ENCODE measurements around the gene PDGFB. TPM values are rescaled to one million over a fixed set of nuclear protein-coding genes. Genes with fewer than 3 reads are reported as not detected.

PDGFB gene
- total RNA-seq, 1 donor from 2014 or later: 2.0 TPM

DNA sequence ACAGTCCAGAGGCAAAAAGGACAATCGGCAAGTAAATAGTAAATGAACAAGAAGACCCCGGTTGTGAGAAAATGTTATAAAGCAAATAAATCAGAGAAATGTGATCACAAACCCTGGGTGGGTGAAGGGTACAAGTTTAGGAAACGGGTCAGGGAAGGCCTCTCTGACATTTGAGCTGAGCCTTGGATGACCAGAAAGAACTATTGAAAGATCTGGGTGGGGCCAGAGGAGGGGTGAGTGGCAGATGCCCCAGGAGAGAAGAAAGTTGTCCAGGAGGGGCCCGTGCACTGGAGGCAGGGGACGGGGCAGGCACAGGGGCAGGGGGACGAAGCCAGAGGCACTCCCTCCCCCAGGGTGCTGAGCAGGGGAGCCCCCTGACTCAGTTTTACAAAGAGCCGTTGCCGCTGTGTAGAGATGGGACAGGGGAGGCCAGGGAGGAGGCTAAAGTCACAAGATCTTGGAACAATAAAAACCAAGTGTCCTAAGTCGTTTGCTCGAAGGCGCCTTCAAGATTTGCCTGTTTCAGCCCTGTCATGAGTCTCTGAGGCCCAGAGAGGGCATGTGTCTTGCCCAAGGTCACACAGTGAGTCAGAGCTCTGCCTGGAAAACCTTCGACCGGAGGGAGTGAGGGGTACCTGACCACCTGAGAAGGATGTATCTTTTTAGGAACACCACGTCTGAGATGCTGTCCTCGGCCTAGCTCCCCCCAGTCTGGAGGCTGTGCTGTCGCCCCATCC lies 10.8 kb upstream of the PDGFB start:
- FAIRE-seq: no peak
- DNase-seq (ENCODE audit: low spot score in 2 of 2): no peak

DNA sequence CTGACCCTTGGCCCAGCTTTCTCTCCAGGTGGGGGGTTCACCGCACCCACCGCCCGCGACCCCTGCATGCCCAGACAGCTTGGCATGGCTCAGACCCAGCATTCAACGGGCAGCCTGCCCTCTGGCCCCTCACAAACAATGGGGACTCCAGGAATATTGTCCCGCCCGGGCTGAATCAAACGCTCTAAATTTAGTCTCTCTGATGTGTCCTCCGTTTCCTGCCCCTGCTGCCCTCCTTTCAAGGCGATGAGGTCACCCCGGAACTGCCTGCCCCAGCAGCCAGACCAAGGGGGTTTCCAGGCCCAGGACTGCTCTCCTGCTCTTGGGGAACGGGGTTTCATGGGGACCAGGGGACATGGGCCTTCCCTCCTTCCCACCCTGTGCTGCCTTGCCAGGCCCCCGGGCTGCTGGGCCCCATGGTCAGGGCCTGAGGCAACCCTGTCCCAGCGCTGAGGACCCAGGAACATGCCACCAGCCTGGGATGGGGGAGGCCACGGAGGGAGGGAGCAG lies 10.1 kb upstream of the PDGFB start:
- no peak for FAIRE-seq
- peak in 1 of 2 donors; percentile 73 for DNase-seq (ENCODE audit: low spot score in 2 of 2)

DNA sequence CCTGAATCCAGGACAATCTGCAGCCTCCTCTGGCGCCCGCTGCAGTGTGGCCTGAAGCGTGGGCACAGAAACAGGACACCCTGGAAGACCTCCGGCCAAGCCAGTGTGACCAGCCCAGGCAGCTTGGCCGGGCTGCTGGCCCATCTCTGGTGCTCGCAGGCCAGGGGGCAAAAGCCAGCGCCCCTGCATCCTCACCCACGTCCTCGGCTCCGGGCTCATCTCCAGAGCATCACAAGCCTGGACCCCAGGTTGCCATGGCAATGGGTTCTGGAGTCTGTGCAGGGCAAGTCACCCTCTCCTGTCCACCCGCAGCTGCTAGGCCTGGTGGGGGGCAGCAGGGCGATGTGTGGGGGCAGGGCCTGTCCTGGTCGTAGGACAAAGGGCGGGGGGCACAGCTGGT lies 9.3 kb upstream of the PDGFB start:
- DNase-seq (ENCODE audit: low spot score in 2 of 2) (no peak), FAIRE-seq (no peak)

DNA sequence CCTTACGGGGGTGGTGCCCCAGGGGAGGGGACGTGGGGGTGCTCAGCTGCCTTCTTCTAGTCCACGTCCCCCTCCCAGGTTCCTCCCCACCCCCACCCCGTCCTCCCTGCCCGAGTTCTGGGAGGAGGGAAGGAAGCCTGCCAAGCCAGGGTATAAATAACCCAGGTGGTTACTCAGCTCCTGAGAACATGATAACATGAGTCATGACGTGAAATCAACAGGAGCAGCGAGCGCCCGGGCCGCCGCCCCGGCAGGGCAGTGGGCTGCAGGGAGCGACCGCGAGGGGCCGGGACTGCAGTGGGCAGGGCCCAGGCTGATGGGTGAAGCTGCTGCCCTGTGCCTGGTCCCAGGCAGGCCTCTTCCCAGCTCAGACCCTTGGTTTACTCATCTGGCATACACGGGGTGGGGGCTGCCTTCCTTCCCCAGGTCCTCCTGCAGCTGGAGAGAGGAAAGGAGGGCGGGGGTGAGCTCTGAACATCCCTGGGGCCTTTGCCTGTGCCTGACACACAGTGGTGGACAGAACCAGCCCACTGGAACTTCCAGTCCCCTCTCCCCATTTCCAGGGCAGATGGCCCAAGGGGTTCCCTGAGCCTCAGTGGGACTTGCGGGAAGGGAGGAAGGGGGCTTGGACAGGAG lies 8.8 kb upstream of the PDGFB start:
- no peak for FAIRE-seq
- DNase-seq (ENCODE audit: low spot score in 2 of 2): peak in 1 of 2 donors; percentile 78

DNA sequence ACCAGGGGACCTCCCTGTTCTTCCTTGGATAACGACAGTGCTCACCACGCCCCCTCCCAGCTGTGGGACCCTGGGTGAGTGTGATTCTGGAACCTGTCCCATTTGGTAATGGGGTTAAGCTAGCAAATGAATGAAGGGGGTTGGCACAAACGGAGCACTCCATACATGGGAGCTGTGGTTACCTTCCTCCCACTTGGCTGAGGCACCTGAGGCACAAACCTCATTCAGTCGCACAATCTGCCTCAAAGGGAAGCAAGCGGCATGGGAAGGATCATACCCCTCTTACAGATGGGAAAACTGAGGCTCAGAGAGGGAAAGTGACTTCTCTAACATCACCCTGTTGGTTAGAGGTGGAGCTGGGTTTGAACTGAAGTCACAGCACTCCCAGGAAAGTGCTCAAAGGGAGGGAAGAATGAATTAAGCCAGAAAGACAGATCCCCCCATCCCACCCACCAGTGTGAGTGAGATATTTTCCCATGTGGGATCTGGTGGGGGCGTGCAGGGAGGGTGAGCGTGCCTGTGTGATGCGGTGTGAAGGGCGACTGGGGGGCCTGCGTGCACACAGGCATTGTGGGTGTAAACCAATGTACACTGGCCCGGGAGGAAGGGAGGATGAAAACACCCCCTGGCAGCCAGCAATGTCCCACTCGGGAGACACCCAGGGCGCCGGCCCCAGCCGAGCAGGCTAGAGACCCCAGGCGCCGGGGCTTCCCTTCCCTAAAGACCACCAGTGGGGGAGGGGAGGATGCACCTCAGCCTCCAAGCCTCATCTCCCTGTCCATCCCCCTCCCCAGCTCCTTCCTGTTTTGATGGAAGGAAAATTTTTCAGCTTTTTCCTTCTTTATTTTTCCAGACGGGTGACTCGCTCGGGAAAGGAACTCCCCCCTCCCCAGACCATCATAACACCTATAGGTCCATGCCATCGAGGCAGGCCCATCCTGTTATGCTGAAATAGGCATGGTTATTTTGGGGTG lies 8.0 kb upstream of the PDGFB start:
- DNase-seq (ENCODE audit: low spot score in 2 of 2) (no peak), FAIRE-seq (no peak)

DNA sequence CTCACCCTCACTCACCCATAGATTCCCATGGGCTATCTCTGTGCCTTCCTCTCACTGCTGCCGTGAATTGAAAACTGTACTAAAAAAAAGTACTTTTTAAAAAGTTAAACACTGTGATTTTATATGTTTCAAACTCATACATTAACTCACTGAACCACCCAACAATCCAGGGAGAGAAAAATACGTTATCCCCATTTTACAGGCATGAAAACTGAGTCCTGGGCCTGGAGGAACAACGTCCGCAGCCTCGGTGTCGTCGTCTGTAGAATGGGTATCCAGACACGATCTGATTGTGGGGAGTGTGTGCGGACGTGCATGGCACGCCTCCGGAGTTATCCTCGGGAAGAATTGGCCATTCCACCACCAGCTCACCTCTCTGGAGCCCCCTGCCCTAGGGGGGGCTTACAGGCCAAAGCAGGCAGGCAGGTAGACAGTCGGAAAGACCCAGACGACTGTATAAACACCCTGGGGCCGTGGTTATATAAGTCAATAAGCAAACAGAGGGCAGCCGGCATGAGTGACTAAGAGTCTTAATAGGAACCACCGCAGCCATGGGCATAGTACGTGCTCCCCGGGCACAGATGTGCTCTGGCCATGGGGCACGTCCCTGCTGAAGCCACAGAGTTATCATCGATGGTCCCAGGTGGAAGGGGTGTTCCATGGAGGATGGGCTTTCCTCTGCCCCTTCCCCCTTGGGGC lies 7.1 kb upstream of the PDGFB start:
- DNase-seq (ENCODE audit: low spot score in 2 of 2) (no peak), FAIRE-seq (no peak)

DNA sequence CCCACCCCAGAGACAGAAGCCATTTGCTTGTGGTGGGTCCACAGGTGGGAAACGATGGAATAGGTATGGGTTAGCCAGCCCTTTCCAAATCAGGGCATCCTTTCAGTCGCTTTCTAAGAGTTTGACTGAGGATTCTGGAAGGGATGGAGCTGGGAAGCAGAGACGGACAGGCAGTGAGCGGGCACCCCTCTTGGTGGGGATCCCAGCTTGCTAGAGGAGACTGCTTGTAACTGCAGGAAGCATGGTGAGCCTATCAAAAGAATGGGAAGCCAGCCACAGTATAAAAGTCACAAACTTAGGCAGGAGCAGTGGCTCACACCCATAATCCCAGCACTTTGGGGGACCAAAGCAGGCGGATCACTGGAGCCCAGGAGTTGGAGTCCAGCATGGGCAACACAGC lies 6.1 kb upstream of the PDGFB start:
- no peak for FAIRE-seq
- DNase-seq (ENCODE audit: low spot score in 2 of 2): no peak

DNA sequence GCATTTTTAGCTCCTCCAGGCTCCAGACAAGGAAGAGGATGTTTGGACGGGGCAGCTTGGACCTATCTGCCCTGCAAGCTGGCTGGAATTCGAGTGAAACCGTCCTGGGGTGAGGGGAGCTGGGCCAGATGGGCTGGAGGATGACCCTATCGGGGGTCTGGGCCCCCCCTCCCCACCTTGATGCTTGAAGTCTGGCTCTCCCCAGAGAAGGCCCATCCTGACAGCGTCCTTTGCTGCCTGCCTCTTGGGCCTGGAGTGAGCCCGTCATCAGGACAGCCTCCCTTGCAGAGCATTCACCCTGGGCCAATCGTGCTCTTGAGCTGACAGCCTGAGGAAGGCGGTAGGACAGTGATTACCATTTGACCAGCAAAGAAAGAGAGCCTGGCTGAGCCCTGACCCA lies 5.3 kb upstream of the PDGFB start:
- no peak for FAIRE-seq
- DNase-seq (ENCODE audit: low spot score in 2 of 2): no peak

DNA sequence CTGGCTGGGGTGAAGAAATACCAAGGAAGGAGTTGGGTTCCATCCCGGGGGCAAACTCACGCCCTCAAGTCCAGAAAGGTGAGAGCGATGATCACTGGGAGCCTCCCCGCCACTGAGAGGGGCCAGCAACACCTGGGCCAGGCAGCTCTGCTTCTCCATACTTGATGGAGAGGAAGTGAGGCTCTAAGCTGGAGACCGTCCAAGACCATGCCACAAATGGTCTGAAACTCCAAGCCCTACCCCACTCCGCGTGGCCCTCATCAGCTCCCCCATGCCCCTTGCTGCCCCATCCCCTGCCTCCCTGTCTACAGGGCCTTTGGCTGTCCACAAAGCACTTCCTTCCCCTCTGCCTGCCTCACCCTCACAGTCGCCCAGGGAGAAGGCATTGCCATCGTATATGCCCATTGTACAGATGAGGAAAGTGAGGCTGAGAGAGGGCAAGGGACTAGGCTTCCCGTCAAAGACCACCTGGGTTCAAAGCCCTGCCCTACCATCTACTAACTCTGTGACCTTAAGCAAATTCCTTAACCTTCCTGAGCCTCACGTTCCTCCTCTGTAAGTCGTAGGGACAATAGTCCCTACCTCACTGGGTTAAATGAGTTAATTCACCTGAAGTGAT lies 4.4 kb upstream of the PDGFB start:
- FAIRE-seq (no peak), DNase-seq (ENCODE audit: low spot score in 2 of 2) (no peak)

DNA sequence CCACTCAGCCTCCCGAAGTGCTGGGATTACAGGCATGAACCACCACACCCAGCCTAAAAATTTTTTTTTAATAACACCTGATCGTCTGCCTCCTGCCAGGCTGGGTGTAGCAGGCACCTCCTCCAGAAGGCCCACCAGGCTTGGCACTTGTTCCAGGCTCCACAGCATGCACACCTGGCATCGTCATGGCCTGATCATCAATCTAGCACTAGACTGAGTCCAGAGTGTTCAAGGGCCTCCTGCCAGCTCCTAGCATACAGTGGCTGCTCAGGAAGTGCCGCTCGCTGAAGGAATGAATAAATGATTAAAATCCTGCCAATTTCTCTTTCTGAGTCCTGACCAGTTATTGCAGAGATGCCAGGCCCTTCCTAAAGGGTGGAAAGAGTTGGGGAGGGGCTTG lies 3.5 kb upstream of the PDGFB start:
- DNase-seq (ENCODE audit: low spot score in 2 of 2): no peak
- FAIRE-seq: no peak

DNA sequence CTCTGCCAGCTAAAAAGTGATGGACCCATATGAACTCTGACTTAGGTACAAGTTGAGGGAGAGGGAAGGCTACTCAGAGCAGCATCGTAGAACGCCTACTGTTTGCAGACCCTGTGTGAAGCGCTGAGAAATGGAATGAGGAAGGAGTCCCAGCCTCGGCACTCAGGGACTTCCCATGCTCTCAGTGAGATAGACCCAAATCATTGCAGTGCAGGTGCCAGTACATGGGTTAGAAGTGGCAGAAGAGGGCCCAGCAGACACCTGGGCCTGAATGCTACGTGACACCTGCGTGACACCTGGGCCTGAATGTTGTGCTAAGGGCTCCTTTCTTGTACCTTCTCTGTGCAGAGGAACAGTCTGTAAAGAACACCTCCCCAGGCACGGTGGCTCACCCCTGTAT lies 2.6 kb upstream of the PDGFB start:
- DNase-seq (ENCODE audit: low spot score in 2 of 2) (no peak), FAIRE-seq (no peak)

DNA sequence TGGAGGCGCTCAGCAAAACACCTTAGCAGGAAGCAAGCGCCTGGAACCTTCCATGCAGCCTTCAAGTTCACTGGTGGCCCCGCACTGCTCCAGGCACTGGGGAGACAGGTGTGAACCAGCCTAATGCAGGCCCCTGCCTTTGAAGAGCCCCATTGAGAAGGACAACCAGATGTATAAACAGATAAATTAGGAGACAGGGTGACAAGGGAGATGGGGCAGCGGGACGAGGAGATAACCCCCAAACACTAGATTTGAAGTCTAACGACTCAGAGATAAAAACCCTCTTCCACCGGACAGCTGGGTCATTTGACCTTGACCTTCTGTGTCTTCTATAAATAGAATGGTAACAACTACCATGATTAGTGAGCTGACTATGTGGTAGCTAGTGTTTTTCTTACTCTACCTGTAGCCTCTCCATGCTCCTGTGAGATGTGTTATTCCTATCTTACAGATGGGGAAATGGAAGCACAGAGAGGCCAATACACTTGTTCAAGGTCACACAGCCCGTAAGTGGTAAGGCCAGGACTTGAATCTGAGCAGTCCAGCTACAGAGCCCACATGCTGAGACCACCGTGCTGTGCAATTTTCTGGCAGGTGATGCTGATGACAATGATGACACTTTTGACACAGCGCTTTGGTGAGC lies 2.0 kb upstream of the PDGFB start:
- no peak for FAIRE-seq
- no peak for DNase-seq (ENCODE audit: low spot score in 2 of 2)

DNA sequence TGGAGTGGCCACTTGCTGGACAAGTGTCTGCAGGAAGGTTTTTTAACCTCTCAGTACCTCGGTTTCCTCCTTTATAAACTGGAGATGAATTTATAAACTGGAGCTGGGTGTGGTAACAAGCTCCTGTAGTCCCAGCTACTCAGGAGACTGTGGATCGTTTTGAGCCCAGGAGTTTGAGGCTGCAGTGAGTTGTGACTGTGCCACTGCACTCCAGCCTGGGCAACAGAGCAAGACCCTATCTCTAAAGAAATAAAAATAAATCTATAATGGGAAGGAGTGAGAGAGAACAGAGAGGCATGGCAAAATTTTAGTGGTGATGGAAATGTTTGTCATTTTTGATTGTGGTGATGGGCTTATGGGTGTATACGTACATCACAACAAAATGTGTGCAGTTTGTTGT lies 1.4 kb upstream of the PDGFB start:
- no peak for FAIRE-seq
- DNase-seq (ENCODE audit: low spot score in 2 of 2): no peak

DNA sequence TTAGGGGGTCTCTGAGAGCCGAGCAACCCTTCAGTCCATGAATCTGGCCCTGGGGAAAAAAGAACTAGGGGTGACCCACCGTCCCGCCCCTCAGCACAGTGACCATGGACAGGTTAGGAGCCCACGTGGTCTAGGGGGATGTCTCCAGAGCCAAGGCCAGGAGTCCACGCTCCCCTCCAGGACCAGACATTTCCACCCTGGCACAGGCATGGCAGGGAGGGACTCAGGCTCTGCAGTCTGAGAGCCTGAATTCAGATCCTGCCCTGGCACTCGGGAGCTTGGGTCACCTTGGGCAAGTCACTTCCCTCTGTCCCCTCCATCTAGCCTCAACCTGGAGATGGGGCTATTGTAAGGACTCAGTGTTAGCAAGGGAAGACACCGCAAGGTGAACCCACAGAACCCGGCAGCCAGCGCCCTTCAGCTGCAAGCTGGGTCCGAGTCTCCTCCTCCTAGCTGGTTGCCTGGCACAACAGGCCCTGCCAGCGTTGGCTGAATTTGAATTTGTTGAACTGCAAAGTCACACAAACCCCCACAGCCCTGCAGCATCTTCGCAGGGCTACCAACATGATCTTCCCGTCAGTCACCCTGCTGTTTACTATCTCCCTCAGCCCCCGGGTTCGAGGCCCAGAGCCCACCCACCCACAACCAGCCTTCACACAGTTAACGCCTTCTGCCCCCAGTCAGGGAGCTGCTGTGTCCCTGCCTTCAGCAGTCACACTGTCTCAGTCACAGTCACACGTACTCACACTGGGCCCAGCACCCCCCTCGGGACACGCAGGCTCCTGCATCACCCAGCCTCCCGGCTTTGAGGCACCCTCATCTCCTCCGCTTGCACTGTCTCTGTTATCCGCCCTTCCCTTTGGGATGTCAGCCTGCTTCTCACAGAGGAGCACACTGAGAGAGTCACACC lies 603 bp upstream of the PDGFB start:
- DNase-seq (ENCODE audit: low spot score in 2 of 2) (no peak), FAIRE-seq (no peak)

DNA sequence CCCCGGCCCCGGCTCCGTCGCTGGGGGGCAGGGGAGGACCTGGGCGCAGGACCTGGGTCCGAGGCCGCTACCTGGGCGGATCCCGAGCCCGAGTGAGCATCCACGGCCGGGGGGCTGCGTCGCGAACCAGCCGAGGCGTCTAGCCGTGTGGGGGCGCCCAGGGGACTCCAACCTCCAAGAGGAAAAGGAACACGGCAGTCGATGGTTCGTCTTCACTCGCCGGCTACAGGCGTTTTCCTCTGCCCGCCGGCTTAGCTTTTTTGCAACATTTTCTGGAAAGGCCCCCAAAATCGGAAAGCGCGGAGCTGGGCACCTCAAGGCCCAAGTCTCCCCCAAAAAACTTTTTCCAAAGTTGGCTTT lies 666 bp downstream of the PDGFB start:
- peak in 1 of 2 donors; percentile 56 for DNase-seq (ENCODE audit: low spot score in 2 of 2)
- FAIRE-seq: no peak

DNA sequence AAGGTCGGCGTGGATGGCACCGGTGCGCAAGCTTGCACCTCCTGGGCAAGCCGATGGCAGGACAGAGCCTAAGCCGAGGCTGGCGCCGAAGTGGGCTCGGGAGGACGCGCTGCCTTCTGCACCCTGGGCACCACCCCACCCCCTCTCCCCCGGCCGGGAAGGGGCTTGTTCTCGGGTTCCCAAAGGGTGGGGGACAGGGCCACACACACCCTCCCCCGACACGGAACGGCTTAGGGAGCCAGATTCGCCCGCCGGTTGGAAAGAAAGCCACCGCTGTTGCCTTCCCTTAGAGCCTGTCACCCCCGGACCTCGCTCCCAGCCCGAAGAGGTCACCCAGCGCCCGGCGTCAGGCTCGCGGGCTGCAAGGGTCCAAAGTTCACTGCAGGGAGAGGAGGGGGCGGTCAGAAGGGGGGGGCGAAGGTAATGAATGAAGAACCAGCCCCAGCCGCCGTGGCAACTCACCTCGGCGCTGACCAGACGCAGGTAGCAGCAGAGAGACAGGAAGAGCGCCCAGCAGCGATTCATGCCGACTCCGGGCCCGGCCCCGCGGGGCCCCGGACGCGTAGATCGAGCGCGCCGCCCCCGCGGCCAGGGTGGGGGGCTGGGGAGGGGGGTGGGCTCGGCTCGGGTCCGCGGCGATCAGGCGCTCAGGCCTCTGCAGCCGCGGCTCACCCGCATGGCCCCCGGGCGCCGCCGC lies 1.2 kb downstream of the PDGFB start:
- peak in 1 of 2 donors; percentile 53 for DNase-seq (ENCODE audit: low spot score in 2 of 2)
- FAIRE-seq: no peak

DNA sequence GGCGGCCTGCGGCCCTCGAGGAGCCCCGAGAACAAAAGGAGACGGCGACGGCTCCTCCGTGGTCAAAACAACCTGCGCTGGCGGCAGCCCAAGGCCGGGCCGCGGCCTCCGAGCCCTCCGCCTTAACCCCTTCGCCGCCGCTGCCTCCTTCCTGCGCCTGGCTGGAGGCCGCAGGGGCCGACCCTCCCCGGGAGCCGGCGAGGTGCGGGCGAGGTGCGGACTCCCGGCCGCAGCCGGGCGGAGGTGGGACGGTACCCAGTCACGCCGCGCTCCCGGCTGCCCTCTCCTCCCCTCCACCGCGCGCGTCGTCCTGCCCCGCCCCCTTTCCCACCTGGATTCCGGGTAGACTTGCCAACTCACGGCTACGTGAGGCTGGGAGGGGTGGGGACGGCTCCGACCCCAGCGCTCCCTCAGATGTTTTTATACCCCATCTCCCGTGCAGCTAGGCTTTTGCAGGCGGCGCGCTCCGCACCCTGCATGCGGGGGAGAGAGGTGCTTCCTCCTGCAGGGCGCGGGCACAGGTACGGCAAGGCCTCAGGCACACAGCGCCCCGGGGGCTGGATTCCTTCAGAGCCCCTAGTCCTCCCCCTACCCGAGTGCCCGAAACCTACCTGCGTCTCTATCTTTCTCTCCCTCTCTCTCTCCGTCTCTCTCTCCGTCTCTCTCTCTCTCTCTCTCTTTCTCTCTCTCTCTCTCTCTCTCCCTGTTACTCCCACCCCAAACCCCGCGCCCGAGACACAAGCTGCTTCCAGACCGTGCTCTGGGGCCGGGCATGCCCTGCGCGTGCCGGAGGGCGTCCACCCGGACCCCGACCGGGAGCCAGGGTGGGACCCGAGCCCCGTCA lies 2.0 kb downstream of the PDGFB start:
- no peak for FAIRE-seq

More for the DNA sequence above, 2.0 kb downstream of the PDGFB start:
- DNase-seq (ENCODE audit: low spot score in 2 of 2): no peak

Data from frontal cortex (tissue), 4 donors.